HL-60 (cell line): ENCODE measurements around the gene GPHA2.

Experiments
- DNase-seq, 2 experiments: peaks; one replicate each; pipeline ENCODE4 v3.0.0-alpha.2; 2010 to 2020; ENCODE audit warnings: low read depth in 1 of 2, low spot score in 1 of 2
- H3K27ac ChIP-seq: fragments of 250-450 bp; sonication (Bioruptor Pico); replicated peaks from 2 replicates; pipeline ENCODE4 v1.5.1; 2020; ENCODE audit warnings: mild to moderate bottlenecking, moderate library complexity
- H3K27me3 ChIP-seq: fragments of 250-450 bp; sonication (Bioruptor Pico); 2 replicates; pipeline ENCODE4 v1.5.1; 2021; ENCODE audit warnings: mild to moderate bottlenecking, moderate library complexity; ENCODE audit not compliant: insufficient read depth, poor library complexity, severe bottlenecking
- H3K4me3 ChIP-seq: replicated peaks from 2 replicates; pipeline ENCODE4 v1.5.1; 2011; ENCODE audit warnings: mild to moderate bottlenecking, control low read depth, low read length; ENCODE audit not compliant: insufficient read depth
- GABPA ChIP-seq: IDR thresholded peaks from 2 replicates; pipeline ENCODE4 v1.6.1; 2012; ENCODE audit warnings: low read depth
- POLR2AphosphoS5 ChIP-seq: IDR thresholded peaks from 2 replicates; pipeline ENCODE4 v1.6.1; 2012; ENCODE audit warnings: low read depth
- SPI1 ChIP-seq: IDR thresholded peaks from 2 replicates; pipeline ENCODE4 v1.6.1; 2012; ENCODE audit warnings: low read depth, mild to moderate bottlenecking, borderline replicate concordance
- TF ChIP-seq, protein P1 (sequence below): IDR thresholded peaks from 2 replicates; pipeline ENCODE4 v1.6.1; 2012; ENCODE audit warnings: low read depth; ENCODE audit not compliant: insufficient replicate concordance
- TF ChIP-seq, protein P2 (sequence below): IDR thresholded peaks from one replicate; pipeline ENCODE4 v1.5.1; 2011; ENCODE audit warnings: low read length, control low read depth, inconsistent platforms; ENCODE audit not compliant: insufficient read depth

Gene GPHA2

DNA sequence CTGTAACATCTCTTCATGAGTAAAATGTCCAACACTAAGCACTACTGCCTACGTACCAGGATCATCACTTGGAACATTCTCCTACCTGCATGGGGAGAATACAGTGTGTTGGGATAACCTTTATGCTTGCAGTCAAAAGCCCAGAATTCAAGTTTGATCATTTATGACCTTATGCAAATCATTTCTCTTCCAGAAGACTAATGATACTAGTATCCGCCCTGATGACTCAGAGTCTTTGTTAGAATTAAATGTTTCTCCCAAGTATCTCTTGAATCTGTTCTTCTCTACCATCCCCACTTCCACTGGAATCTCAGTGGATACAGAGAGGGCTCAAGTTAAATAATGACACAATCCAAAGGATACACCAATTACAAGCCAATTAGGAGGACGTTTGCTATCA lies 23.8 kb upstream of the GPHA2 start:
- H3K4me3 ChIP-seq: no peak overlapping the region
- TF ChIP-seq POLR2AphosphoS5: no peak
- TF ChIP-seq SPI1: no peak
- TF ChIP-seq GABPA: no peak
- TF ChIP-seq, protein P1, sequence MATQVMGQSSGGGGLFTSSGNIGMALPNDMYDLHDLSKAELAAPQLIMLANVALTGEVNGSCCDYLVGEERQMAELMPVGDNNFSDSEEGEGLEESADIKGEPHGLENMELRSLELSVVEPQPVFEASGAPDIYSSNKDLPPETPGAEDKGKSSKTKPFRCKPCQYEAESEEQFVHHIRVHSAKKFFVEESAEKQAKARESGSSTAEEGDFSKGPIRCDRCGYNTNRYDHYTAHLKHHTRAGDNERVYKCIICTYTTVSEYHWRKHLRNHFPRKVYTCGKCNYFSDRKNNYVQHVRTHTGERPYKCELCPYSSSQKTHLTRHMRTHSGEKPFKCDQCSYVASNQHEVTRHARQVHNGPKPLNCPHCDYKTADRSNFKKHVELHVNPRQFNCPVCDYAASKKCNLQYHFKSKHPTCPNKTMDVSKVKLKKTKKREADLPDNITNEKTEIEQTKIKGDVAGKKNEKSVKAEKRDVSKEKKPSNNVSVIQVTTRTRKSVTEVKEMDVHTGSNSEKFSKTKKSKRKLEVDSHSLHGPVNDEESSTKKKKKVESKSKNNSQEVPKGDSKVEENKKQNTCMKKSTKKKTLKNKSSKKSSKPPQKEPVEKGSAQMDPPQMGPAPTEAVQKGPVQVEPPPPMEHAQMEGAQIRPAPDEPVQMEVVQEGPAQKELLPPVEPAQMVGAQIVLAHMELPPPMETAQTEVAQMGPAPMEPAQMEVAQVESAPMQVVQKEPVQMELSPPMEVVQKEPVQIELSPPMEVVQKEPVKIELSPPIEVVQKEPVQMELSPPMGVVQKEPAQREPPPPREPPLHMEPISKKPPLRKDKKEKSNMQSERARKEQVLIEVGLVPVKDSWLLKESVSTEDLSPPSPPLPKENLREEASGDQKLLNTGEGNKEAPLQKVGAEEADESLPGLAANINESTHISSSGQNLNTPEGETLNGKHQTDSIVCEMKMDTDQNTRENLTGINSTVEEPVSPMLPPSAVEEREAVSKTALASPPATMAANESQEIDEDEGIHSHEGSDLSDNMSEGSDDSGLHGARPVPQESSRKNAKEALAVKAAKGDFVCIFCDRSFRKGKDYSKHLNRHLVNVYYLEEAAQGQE: no peak
- TF ChIP-seq, protein P2, sequence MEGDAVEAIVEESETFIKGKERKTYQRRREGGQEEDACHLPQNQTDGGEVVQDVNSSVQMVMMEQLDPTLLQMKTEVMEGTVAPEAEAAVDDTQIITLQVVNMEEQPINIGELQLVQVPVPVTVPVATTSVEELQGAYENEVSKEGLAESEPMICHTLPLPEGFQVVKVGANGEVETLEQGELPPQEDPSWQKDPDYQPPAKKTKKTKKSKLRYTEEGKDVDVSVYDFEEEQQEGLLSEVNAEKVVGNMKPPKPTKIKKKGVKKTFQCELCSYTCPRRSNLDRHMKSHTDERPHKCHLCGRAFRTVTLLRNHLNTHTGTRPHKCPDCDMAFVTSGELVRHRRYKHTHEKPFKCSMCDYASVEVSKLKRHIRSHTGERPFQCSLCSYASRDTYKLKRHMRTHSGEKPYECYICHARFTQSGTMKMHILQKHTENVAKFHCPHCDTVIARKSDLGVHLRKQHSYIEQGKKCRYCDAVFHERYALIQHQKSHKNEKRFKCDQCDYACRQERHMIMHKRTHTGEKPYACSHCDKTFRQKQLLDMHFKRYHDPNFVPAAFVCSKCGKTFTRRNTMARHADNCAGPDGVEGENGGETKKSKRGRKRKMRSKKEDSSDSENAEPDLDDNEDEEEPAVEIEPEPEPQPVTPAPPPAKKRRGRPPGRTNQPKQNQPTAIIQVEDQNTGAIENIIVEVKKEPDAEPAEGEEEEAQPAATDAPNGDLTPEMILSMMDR: no peak
- peaks cover 2% of the 10 kb centered on the region for H3K27me3 ChIP-seq
- DNase-seq: no peak
- no peak overlapping the region for H3K27ac ChIP-seq

DNA sequence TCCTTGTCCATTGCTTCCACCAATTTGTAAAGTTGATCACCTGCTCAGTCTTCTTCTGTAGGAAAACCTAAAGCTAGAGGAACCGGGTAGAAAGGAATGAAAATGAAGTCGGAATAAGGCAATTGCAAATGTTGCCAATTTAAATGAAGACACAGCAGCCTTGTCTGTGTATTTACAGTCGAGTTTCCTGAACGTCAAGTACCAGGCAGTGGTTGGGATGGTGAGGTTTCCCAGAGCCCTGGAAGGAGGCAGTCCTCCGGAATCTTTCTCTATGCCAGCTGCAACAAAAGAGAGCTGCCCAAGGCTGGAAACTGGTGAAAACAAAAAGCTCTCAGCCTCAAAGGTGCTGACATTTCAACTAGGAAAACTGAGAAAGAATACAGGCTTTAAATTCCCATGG lies 18.5 kb upstream of the GPHA2 start:
- TF ChIP-seq, protein P2: no peak
- TF ChIP-seq GABPA: no peak
- TF ChIP-seq POLR2AphosphoS5: no peak
- TF ChIP-seq, protein P1: no peak
- no peak for TF ChIP-seq SPI1
- no peak for DNase-seq
- no peak overlapping the region for H3K27ac ChIP-seq
- H3K4me3 ChIP-seq: no peak overlapping the region
- peaks cover 2% of the 10 kb centered on the region for H3K27me3 ChIP-seq

DNA sequence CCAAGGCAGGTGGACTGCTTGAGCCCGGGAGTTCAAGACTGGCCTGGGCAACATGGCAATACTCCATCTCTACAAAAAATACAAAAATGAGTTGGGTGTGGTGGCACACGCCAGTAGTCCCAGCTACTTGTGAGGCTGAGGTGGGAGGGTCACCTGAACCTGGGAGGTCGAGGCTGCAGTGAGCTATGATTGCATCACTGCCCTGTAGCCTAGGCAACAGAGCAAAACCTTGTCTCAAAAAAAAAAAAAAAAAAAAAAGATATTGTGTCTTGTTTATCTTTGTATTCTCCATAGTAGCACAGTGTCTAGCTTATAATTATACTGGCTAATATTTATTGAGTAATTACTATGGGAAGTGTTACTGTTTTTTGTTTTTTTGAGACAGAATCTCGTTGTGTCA lies 15.8 kb upstream of the GPHA2 start:
- TF ChIP-seq, protein P1: no peak
- no peak for TF ChIP-seq SPI1
- no peak for TF ChIP-seq GABPA
- TF ChIP-seq, protein P2: no peak
- TF ChIP-seq POLR2AphosphoS5: no peak
- H3K4me3 ChIP-seq: no peak overlapping the region
- no peak overlapping the region for H3K27ac ChIP-seq
- DNase-seq: no peak
- H3K27me3 ChIP-seq: peaks cover 2% of the 10 kb centered on the region
